Endodermal cell (in vitro differentiated cells): ENCODE data around the gene CMIP. TPM values are rescaled to one million over a fixed set of nuclear protein-coding genes. Genes with fewer than 3 reads are reported as not detected.
A peak's percentile ranks its signal among the peaks of the same experiment; 100 is the strongest.
"Not testable (repeated sequence)": the region's sequence is repeated elsewhere in the genome, so short reads cannot be mapped to it uniquely, and the experiment has no call there.

ENCODE experiments used
- DNase-seq: peaks from one replicate; pipeline ENCODE4 v3.0.0-alpha.2; 2017
- H3K27ac ChIP-seq: 2 replicates; pipeline ENCODE4 v1.5.1; 2013; ENCODE audit warnings: mild to moderate bottlenecking, low read depth, low read length, moderate library complexity
- H3K27me3 ChIP-seq: 2 replicates; pipeline ENCODE4 v1.6.1; 2013; ENCODE audit warnings: mild to moderate bottlenecking, low read length, moderate library complexity; ENCODE audit not compliant: insufficient read depth, control insufficient read depth, poor library complexity, severe bottlenecking
- H3K36me3 ChIP-seq: 2 replicates; pipeline ENCODE4 v1.7.0; 2013; ENCODE audit warnings: mild to moderate bottlenecking, low read length, moderate library complexity; ENCODE audit not compliant: control insufficient read depth, insufficient read depth
- H3K4me1 ChIP-seq: one replicate; pipeline ENCODE4 v1.7.0; 2013; ENCODE audit warnings: low read length; ENCODE audit not compliant: control insufficient read depth, insufficient read depth
- H3K4me3 ChIP-seq: 2 replicates; pipeline ENCODE4 v1.5.1; 2013; ENCODE audit warnings: mild to moderate bottlenecking, low read length, moderate library complexity
- H3K9ac ChIP-seq: 2 replicates; pipeline ENCODE4 v1.6.1; 2013; ENCODE audit warnings: mild to moderate bottlenecking, low read length, moderate library complexity; ENCODE audit not compliant: poor library complexity, severe bottlenecking; ENCODE audit errors: extremely low read depth
- H3K9me3 ChIP-seq: 2 replicates; pipeline ENCODE4 v1.6.1; 2013; ENCODE audit warnings: mild to moderate bottlenecking, low read length, moderate library complexity; ENCODE audit not compliant: control insufficient read depth
- H3K27ac Mint-ChIP-seq: 2 replicates; pipeline ENCODE4 v1.8.0; 2020; ENCODE audit warnings: mixed read lengths
- H3K27me3 Mint-ChIP-seq: 2 replicates; pipeline ENCODE4 v1.8.0; 2021; ENCODE audit warnings: mild to moderate bottlenecking, mixed read lengths; ENCODE audit not compliant: insufficient read depth
- H3K36me3 Mint-ChIP-seq: 2 replicates; pipeline ENCODE4 v1.8.0; 2020; ENCODE audit warnings: low read depth, mixed read lengths
- H3K4me1 Mint-ChIP-seq: 2 replicates; pipeline ENCODE4 v1.8.0; 2020; ENCODE audit warnings: mixed read lengths
- H3K4me3 Mint-ChIP-seq: 2 replicates; pipeline ENCODE4 v1.8.0; 2020; ENCODE audit warnings: mild to moderate bottlenecking, moderate library complexity, mixed read lengths
- H3K9me3 Mint-ChIP-seq: 2 replicates; pipeline ENCODE4 v1.8.0; 2020; ENCODE audit warnings: mild to moderate bottlenecking, mixed read lengths
- CTCF ChIP-seq: fragments of 200-600 bp; sonication (generic); conservative IDR thresholded peaks from 2 replicates; pipeline ENCODE4 v1.5.0; 2021; ENCODE audit warnings: antibody characterized with exemption, mild to moderate bottlenecking
- WGBS, 2 experiments: methylation state at CpG; one replicate each; pipeline versions ENCODE4 v1.1.5 to v1.1.7; 2013; ENCODE audit warnings: missing lambda C conversion rate in 2 of 2, mixed read lengths in 1 of 2; ENCODE audit not compliant: insufficient coverage in 1 of 2, insufficient read length in 1 of 2; 5-methylcytosine and 5-hydroxymethylcytosine counted together
- total RNA-seq, 2 donors: library from RNA; stranded (reverse); fragmentation: NEBNext Ultra II Directional in 1 of 2; extraction: Animal tissue kit (Norgen Biotek cat#: 25700) in 1 of 2; gene quantifications; 2 replicates in 1 of 2; 3 replicates in 1 of 2; pipeline ENCODE4 v1.2.1, GENCODE V29; 2021

Gene CMIP
- total RNA-seq, 2 donors from 2014 or later = 64.0 to 64.7 TPM

- Mint-ChIP-seq H3K36me3 (peaks cover 22% of the 10 kb centered on the region), H3K4me3 (no peak overlapping the region), H3K4me1 (no peaks in the 10 kb centered on the region), H3K27ac (peak overlapping the region; percentile 17), H3K27me3 (no peaks in the 10 kb centered on the region), H3K9me3 (no peaks in the 10 kb centered on the region)
- no peak for TF ChIP-seq CTCF
- peaks cover 16% of the 10 kb centered on the region for H3K36me3 ChIP-seq
- no peak for DNase-seq
- WGBS, 2 experiments = 87 to 96% methylated on average over 4 to 7 of the region's 7 CpGs
- no peaks in the 10 kb centered on the region for H3K9me3 ChIP-seq
- H3K9ac ChIP-seq = no peak overlapping the region
- no peaks in the 10 kb centered on the region for H3K27me3 ChIP-seq
- no peak overlapping the region for H3K4me3 ChIP-seq
- no peaks in the 10 kb centered on the region for H3K4me1 ChIP-seq
- H3K27ac ChIP-seq = no peak overlapping the region
Observed at GRCh38 chr16:81687131-81687456, 242.5 kb downstream of the CMIP start.

GRCh38 chr16:81688182-81688581 is 243.6 kb downstream of the CMIP start:
- Mint-ChIP-seq H3K4me3 (no peak overlapping the region), H3K27ac (no peak overlapping the region), H3K9me3 (no peaks in the 10 kb centered on the region), H3K36me3 (peaks cover 23% of the 10 kb centered on the region), H3K4me1 (no peaks in the 10 kb centered on the region), H3K27me3 (no peaks in the 10 kb centered on the region)
- H3K27me3 ChIP-seq = no peaks in the 10 kb centered on the region
- TF ChIP-seq CTCF = no peak
- DNase-seq = no peak
- no peaks in the 10 kb centered on the region for H3K4me1 ChIP-seq
- H3K9me3 ChIP-seq = no peaks in the 10 kb centered on the region
- H3K4me3 ChIP-seq = no peak overlapping the region
- WGBS, 2 experiments = 77 to 83% methylated on average over 7 of the region's 7 CpGs
- H3K9ac ChIP-seq = no peak overlapping the region
- no peak overlapping the region for H3K27ac ChIP-seq
- H3K36me3 ChIP-seq = peaks cover 26% of the 10 kb centered on the region

GRCh38 chr16:81688839-81689238 is 244.2 kb downstream of the CMIP start:
- peaks cover 33% of the 10 kb centered on the region for H3K36me3 ChIP-seq
- 89 to 90% methylated on average over 2 to 5 of the region's 5 CpGs for WGBS, 2 experiments
- not testable (repeated sequence) for H3K9ac ChIP-seq, H3K9me3 Mint-ChIP-seq, H3K4me1 Mint-ChIP-seq, H3K27me3 Mint-ChIP-seq, H3K27ac ChIP-seq, H3K27ac Mint-ChIP-seq, DNase-seq, H3K9me3 ChIP-seq, H3K4me1 ChIP-seq, H3K4me3 ChIP-seq, H3K27me3 ChIP-seq, H3K4me3 Mint-ChIP-seq
- peaks cover 25% of the 10 kb centered on the region for H3K36me3 Mint-ChIP-seq

GRCh38 chr16:81692021-81692420 is 247.4 kb downstream of the CMIP start:
- Mint-ChIP-seq H3K4me3 (no peak overlapping the region), H3K27ac (no peak overlapping the region), H3K27me3 (no peaks in the 10 kb centered on the region), H3K36me3 (peaks cover 31% of the 10 kb centered on the region), H3K4me1 (no peaks in the 10 kb centered on the region), H3K9me3 (no peaks in the 10 kb centered on the region)
- H3K27ac ChIP-seq = peak overlapping the region; percentile 75
- no peak for TF ChIP-seq CTCF
- no peaks in the 10 kb centered on the region for H3K27me3 ChIP-seq
- H3K36me3 ChIP-seq = peaks cover 55% of the 10 kb centered on the region
- no peaks in the 10 kb centered on the region for H3K4me1 ChIP-seq
- 95 to 100% methylated on average over 16 of the region's 16 CpGs for WGBS, 2 experiments
- H3K4me3 ChIP-seq = no peak overlapping the region
- no peaks in the 10 kb centered on the region for H3K9me3 ChIP-seq
- no peak for DNase-seq
- no peak overlapping the region for H3K9ac ChIP-seq
